Peyer's patch (tissue), 4 donors: Measurements from ENCODE around the gene FARP1.

ENCODE experiments used
- CTCF ChIP-seq, 6 experiments: fragments of 450-650 bp in 4 of 6; fragments of 200-600 bp in 2 of 6; sonication (generic) in 1 of 6; IDR thresholded peaks; one replicate each; pipeline ENCODE4 v1.5.1; 2017 to 2019; ENCODE audit warnings: antibody characterized with exemption in 6 of 6, mild to moderate bottlenecking in 3 of 6, moderate library complexity in 1 of 6
- POLR2A ChIP-seq, 2 donors: fragments of 450-650 bp; IDR thresholded peaks; one replicate each; pipeline ENCODE4 v1.5.1; 2017; ENCODE audit warnings: antibody characterized with exemption in 2 of 2, mild to moderate bottlenecking in 2 of 2, moderate library complexity in 2 of 2

- TF ChIP-seq CTCF (IDR thresholded peaks at IDR 0.05) (no peak), POLR2A (IDR thresholded peaks at IDR 0.05) (no peak)
Observed at GRCh38 chr13:98272549-98272948, 129.7 kb downstream of the FARP1 start.
